K562 (cell line): ENCODE measurements around the gene C11orf86.

Experiments
- EP300 ChIP-seq: IDR thresholded peaks from 2 replicates; pipeline ENCODE4 v1.6.1; 2012; ENCODE audit warnings: low read length, improper control_type of control experiment
- EZH2 ChIP-seq: IDR thresholded peaks from 2 replicates; pipeline ENCODE4 v1.6.1; 2012; ENCODE audit warnings: low read depth, mild to moderate bottlenecking, inconsistent platforms, low read length, borderline replicate concordance
- FOS ChIP-seq: IDR thresholded peaks from 3 replicates; pipeline ENCODE4 v1.6.1; 2011; ENCODE audit not compliant: insufficient read length; ENCODE audit errors: extremely low read depth
- GATA2 ChIP-seq: sonication (generic); formaldehyde crosslinking; IDR thresholded peaks from 2 replicates; pipeline ENCODE4 v1.4.0; 2020; ENCODE audit warnings: mild to moderate bottlenecking, missing genetic modification reagents
- GTF2E2 ChIP-seq: fragments of 200-800 bp; sonication (Bioruptor generic); IDR thresholded peaks from 2 replicates; pipeline ENCODE4 v1.6.1; 2016; ENCODE audit warnings: missing genetic modification characterization, missing compliant biosample characterization
- SAFB2 ChIP-seq: fragments of 200-400 bp; formaldehyde crosslinking; IDR thresholded peaks from 2 replicates; pipeline ENCODE4 v1.6.1; 2018; ENCODE audit warnings: borderline replicate concordance, low read length, low read depth, moderate library complexity; ENCODE audit not compliant: severe bottlenecking
- TAF1 ChIP-seq: IDR thresholded peaks from 2 replicates; pipeline ENCODE4 v1.6.1; 2011; ENCODE audit warnings: mild to moderate bottlenecking, low read length, moderate library complexity; ENCODE audit not compliant: insufficient read depth, control insufficient read depth, severe bottlenecking; ENCODE audit errors: extremely low read depth
- TF ChIP-seq, protein P1 (sequence below), 2 experiments: fragments of 450-650 bp in 1 of 2; sonication (generic) in 1 of 2; formaldehyde crosslinking; conservative IDR thresholded peaks; 2 replicates each; pipeline versions ENCODE4 v1.4.0 to v1.8.1; 2020 to 2022; ENCODE audit warnings: mild to moderate bottlenecking in 1 of 2, missing genetic modification reagents in 1 of 2
- TF ChIP-seq, protein P2 (sequence below): IDR thresholded peaks from 2 replicates; pipeline ENCODE4 v1.6.1; 2016; ENCODE audit warnings: missing genetic modification characterization, missing compliant biosample characterization

DNA sequence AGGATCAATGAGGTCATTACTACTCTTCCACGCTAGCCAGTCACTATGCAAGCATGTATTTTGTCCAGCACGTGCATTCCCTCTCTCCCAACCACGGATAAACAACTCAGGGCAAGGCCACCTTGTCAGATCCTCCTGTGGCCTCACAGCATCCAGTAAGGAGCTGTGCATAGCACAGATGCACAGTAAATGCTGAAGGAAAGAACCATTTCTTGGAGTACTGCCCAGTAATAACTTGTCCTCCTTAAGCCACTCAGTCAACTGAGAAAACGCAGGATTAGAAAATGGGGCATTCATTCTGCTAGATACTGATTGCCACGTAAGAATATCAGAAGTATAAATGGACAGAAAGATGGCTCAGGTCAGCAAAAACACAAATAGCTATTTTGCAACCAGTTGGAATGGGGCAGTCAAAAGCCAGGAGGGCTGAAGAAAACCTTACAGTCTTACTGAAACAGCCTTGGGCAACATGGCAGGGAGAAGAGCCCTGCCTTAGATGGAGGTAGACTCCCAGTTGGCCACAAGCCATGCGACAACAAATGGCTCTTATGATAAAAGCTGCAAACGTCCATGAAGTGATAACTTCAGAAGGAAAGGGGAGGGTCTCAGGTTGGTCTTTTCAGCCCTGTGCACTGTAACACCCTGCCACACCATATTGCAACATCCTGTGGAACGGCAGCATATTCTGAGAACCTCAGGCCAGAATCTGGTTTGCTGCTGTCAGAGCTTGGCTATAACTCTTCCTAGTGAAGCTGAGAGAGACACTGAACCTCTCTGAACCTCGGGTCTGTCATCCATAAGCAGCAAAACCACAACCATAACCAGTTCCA lies 39.9 kb upstream of the C11orf86 start:
- TF ChIP-seq SAFB2 (no peak), EP300 (peak; percentile 74), GATA2 (no peak), FOS (no peak), EZH2 (no peak), TAF1 (peak; percentile 25), GTF2E2 (tag) (no peak)
- TF ChIP-seq, protein P1, sequence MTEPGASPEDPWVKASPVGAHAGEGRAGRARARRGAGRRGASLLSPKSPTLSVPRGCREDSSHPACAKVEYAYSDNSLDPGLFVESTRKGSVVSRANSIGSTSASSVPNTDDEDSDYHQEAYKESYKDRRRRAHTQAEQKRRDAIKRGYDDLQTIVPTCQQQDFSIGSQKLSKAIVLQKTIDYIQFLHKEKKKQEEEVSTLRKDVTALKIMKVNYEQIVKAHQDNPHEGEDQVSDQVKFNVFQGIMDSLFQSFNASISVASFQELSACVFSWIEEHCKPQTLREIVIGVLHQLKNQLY (CRISPR knock-in tag; conservative IDR thresholded peaks at IDR 0.05): no peak
- TF ChIP-seq, protein P2, sequence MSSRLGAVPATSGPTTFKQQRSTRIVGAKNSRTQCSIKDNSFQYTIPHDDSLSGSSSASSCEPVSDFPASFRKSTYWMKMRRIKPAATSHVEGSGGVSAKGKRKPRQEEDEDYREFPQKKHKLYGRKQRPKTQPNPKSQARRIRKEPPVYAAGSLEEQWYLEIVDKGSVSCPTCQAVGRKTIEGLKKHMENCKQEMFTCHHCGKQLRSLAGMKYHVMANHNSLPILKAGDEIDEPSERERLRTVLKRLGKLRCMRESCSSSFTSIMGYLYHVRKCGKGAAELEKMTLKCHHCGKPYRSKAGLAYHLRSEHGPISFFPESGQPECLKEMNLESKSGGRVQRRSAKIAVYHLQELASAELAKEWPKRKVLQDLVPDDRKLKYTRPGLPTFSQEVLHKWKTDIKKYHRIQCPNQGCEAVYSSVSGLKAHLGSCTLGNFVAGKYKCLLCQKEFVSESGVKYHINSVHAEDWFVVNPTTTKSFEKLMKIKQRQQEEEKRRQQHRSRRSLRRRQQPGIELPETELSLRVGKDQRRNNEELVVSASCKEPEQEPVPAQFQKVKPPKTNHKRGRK (tag): no peak
